Thoracic aorta (tissue), 2 donors: ENCODE data around the gene SYNPO2. TPM values are rescaled to one million over a fixed set of nuclear protein-coding genes. Genes with fewer than 3 reads are reported as not detected.
A peak's percentile ranks its signal among the peaks of the same experiment; 100 is the strongest.

Source experiments
- ATAC-seq: fragments of 150-250 bp; one replicate; pipeline ENCODE4 v1.8.0; 2017; ENCODE audit warnings: low read depth; ENCODE audit not compliant: insufficient number of reproducible peaks, low FRiP score
- DNase-seq: peaks from one replicate; pipeline ENCODE4 v3.0.0-alpha.2; 2020; ENCODE audit warnings: low spot score
- H3K27ac ChIP-seq, 2 donors: fragments of 200-600 bp; sonication (generic); 1 replicate in 1 of 2; 2 replicates in 1 of 2; pipeline ENCODE4 v1.5.1; 2016; ENCODE audit warnings: mild to moderate bottlenecking in 2 of 2, moderate library complexity in 2 of 2
- H3K27me3 ChIP-seq: fragments of 200-600 bp; sonication (generic); replicated peaks from 2 replicates; pipeline ENCODE4 v1.6.0; 2016; ENCODE audit warnings: mild to moderate bottlenecking; ENCODE audit not compliant: insufficient read depth
- H3K36me3 ChIP-seq: fragments of 200-600 bp; sonication (generic); one replicate; pipeline ENCODE4 v1.5.1; 2016
- H3K4me1 ChIP-seq, 2 donors: fragments of 200-600 bp; sonication (generic); 1 replicate in 1 of 2; 2 replicates in 1 of 2; pipeline versions ENCODE4 v1.5.1 to v1.6.0; 2016; ENCODE audit warnings: low read depth in 2 of 2, mild to moderate bottlenecking in 1 of 2; ENCODE audit not compliant: control insufficient read depth in 1 of 2
- H3K4me3 ChIP-seq: fragments of 200-600 bp; sonication (generic); 2 replicates; pipeline ENCODE4 v1.5.1; 2016; ENCODE audit warnings: mild to moderate bottlenecking
- H3K9me3 ChIP-seq: fragments of 200-600 bp; sonication (generic); 2 replicates; pipeline ENCODE4 v1.5.1; 2016
- CTCF ChIP-seq: fragments of 200-600 bp; sonication (generic); IDR thresholded peaks from one replicate; pipeline ENCODE4 v1.5.1; 2019; ENCODE audit warnings: antibody characterized with exemption
- total RNA-seq, 2 donors: library from RNA; depleted of rRNA; stranded (reverse); fragments of >200 nt; gene quantifications; one replicate each; pipeline versions ENCODE4 v1.1.0 to v1.2.3, GENCODE V29; 2016

Gene SYNPO2
- total RNA-seq, 2 donors from 2014 or later = 264 to 313 TPM

- H3K9me3 ChIP-seq = no peaks in the 10 kb centered on the region
- peaks cover 15 to 42% of the 10 kb centered on the region in 2 donors for H3K4me1 ChIP-seq
- H3K4me3 ChIP-seq = peak overlapping the region; percentile 81
- DNase-seq = no peak
- peak overlapping the region; percentile 82 to 92 for H3K27ac ChIP-seq
- no peaks in the 10 kb centered on the region for H3K27me3 ChIP-seq
- TF ChIP-seq CTCF = no peak
- no peaks in the 10 kb centered on the region for H3K36me3 ChIP-seq
- ATAC-seq = no peak
Measured at GRCh38 chr4:118894034-118894433, 5.4 kb downstream of the SYNPO2 start.

- Histone ChIP-seq H3K27me3 (no peaks in the 10 kb centered on the region), H3K4me3 (peak overlapping the region; percentile 4), H3K4me1 (peaks cover 36 to 80% of the 10 kb centered on the region in 2 donors), H3K9me3 (no peaks in the 10 kb centered on the region), H3K36me3 (no peaks in the 10 kb centered on the region), H3K27ac (peak overlapping the region; percentile 55 to 82)
- DNase-seq (no peak), ATAC-seq (no peak)
- no peak for TF ChIP-seq CTCF
Measured at GRCh38 chr4:118898221-118898620, 9.6 kb downstream of the SYNPO2 start.

GRCh38 chr4:118898684-118899138, 10.1 kb downstream of the SYNPO2 start:
- no peak for TF ChIP-seq CTCF
- Histone ChIP-seq H3K36me3 (no peaks in the 10 kb centered on the region), H3K27ac (peak overlapping the region; percentile 55 to 82), H3K4me1 (peaks cover 40 to 85% of the 10 kb centered on the region in 2 donors), H3K4me3 (peak overlapping the region; percentile 4), H3K27me3 (no peaks in the 10 kb centered on the region), H3K9me3 (no peaks in the 10 kb centered on the region)
- DNase-seq (no peak), ATAC-seq (no peak)

- DNase-seq (no peak), ATAC-seq (peak; percentile 45)
- Histone ChIP-seq H3K4me1 (peaks cover 64 to 95% of the 10 kb centered on the region in 2 donors), H3K36me3 (no peaks in the 10 kb centered on the region), H3K27me3 (no peaks in the 10 kb centered on the region), H3K27ac (peak overlapping the region; percentile 80 to 81), H3K9me3 (no peaks in the 10 kb centered on the region), H3K4me3 (peak overlapping the region; percentile 32)
- TF ChIP-seq CTCF = no peak
Measured at GRCh38 chr4:118904418-118904817, 15.8 kb downstream of the SYNPO2 start.

- Histone ChIP-seq H3K9me3 (no peaks in the 10 kb centered on the region), H3K4me3 (peak overlapping the region; percentile 32), H3K27me3 (no peaks in the 10 kb centered on the region), H3K27ac (peak overlapping the region; percentile 80 to 81), H3K36me3 (no peaks in the 10 kb centered on the region), H3K4me1 (peaks cover 62 to 95% of the 10 kb centered on the region in 2 donors)
- ATAC-seq (peak; percentile 25), DNase-seq (no peak)
- TF ChIP-seq CTCF = no peak
Measured at GRCh38 chr4:118904935-118905334, 16.3 kb downstream of the SYNPO2 start.
